ENCODE results near the gene TMED3. TPM values are rescaled to one million over a fixed set of nuclear protein-coding genes. Genes with fewer than 3 reads are reported as not detected.

Gene TMED3
- total RNA-seq, 1 donor from 2014 or later = 102 TPM

DNA sequence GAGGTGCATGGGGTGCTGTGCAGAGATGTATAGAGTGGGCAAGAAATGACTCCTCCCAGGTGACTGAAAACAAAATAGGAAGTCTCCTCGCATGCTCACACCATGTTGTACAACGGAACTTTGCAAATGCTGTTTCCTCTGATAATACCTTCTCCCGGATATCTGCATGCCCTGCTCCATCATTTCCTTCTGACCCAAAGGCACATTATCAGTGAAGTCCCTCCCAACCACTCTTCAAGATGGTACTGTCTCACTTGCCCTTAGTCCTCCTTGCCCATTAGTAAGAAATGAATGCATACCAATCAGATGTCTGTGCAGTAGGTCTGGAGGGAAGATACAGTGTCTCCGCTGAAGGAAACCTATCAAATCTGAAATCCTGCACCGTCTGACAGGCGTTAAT, 12.0 kb downstream of the TMED3 start:
- H3K9me3 Mint-ChIP-seq (ENCODE audit: unreplicated experiment) = no peaks in the 10 kb centered on the region
- H3K4me3 Mint-ChIP-seq (ENCODE audit: unreplicated experiment) = no peak overlapping the region
- TF ChIP-seq, protein P1, sequence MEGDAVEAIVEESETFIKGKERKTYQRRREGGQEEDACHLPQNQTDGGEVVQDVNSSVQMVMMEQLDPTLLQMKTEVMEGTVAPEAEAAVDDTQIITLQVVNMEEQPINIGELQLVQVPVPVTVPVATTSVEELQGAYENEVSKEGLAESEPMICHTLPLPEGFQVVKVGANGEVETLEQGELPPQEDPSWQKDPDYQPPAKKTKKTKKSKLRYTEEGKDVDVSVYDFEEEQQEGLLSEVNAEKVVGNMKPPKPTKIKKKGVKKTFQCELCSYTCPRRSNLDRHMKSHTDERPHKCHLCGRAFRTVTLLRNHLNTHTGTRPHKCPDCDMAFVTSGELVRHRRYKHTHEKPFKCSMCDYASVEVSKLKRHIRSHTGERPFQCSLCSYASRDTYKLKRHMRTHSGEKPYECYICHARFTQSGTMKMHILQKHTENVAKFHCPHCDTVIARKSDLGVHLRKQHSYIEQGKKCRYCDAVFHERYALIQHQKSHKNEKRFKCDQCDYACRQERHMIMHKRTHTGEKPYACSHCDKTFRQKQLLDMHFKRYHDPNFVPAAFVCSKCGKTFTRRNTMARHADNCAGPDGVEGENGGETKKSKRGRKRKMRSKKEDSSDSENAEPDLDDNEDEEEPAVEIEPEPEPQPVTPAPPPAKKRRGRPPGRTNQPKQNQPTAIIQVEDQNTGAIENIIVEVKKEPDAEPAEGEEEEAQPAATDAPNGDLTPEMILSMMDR (IDR thresholded peaks at IDR 0.05) = no peak
- H3K36me3 Mint-ChIP-seq (ENCODE audit: unreplicated experiment) = peaks cover 55% of the 10 kb centered on the region
- DNase-seq (ENCODE audit: extremely low spot score, unreplicated experiment) = no peak
- H3K27me3 Mint-ChIP-seq (ENCODE audit: unreplicated experiment) = no peaks in the 10 kb centered on the region
- peaks cover 7% of the 10 kb centered on the region for H3K4me1 Mint-ChIP-seq (ENCODE audit: unreplicated experiment)
- H3K27ac Mint-ChIP-seq (ENCODE audit: unreplicated experiment) = no peak overlapping the region

DNA sequence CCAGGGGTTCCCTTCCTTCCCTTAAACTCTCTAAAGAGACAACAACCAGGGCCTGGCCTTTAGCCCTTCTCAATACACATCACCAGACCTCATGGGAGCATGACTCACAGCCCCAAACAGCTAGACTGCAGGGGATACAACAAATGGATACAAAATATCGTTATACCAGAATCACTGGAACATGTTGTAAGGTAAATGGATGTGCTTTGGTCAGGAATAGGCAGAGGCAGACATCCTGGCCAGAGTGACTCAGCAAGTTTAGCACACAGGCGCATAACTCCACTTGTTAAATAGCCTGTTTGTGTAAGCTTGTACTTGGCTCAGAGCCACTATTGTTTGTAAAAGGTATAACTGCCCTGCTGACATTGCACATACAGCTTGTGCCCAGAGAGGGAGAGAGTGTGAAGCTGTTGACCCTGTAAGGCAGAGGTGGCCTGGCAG, 18.3 kb downstream of the TMED3 start:
- Mint-ChIP-seq H3K9me3 (ENCODE audit: unreplicated experiment) (no peaks in the 10 kb centered on the region), H3K27me3 (ENCODE audit: unreplicated experiment) (no peaks in the 10 kb centered on the region), H3K36me3 (ENCODE audit: unreplicated experiment) (peaks cover 16% of the 10 kb centered on the region), H3K4me3 (ENCODE audit: unreplicated experiment) (no peak overlapping the region), H3K27ac (ENCODE audit: unreplicated experiment) (peak overlapping the region; percentile 73), H3K4me1 (ENCODE audit: unreplicated experiment) (peaks cover 19% of the 10 kb centered on the region)
- DNase-seq (ENCODE audit: extremely low spot score, unreplicated experiment) = no peak
- TF ChIP-seq, protein P1 (IDR thresholded peaks at IDR 0.05) = no peak

DNA sequence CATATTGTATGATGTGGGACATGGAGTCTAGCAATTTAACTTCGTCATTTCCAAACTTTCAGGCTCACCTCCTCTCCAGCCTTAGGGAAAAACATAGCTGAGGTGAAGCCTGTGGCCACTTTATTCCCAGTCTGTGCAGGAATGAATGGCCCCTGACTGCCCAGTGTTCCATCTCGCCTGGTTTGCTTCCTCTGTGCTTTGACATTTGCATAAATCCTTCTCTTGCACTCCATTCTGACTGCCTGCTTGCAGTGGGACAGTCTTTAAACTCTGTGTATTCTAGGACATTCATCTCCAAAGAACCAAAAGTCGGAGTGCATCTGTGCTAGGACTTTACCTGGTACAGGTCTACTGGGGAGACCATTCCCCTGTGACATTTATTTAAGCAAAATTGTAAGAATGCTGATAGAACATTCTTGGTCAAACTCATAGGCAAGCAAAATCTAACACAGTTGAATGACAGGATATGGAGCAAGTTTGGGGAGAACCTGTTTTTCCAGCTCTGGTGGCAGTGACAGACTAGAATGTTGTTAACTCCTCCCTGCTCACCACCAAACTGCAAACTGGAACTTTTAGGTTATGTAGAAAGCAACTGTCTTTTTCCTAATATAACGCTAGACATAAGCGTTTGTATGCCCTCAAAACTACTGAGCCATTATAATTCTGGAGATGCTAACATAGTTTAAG, 22.1 kb downstream of the TMED3 start:
- H3K27ac Mint-ChIP-seq (ENCODE audit: unreplicated experiment) = no peak overlapping the region
- no peaks in the 10 kb centered on the region for H3K27me3 Mint-ChIP-seq (ENCODE audit: unreplicated experiment)
- H3K36me3 Mint-ChIP-seq (ENCODE audit: unreplicated experiment) = peaks cover 3% of the 10 kb centered on the region
- H3K9me3 Mint-ChIP-seq (ENCODE audit: unreplicated experiment) = no peaks in the 10 kb centered on the region
- peaks cover 12% of the 10 kb centered on the region for H3K4me1 Mint-ChIP-seq (ENCODE audit: unreplicated experiment)
- no peak overlapping the region for H3K4me3 Mint-ChIP-seq (ENCODE audit: unreplicated experiment)
- TF ChIP-seq, protein P1 (IDR thresholded peaks at IDR 0.05) = no peak
- no peak for DNase-seq (ENCODE audit: extremely low spot score, unreplicated experiment)

DNA sequence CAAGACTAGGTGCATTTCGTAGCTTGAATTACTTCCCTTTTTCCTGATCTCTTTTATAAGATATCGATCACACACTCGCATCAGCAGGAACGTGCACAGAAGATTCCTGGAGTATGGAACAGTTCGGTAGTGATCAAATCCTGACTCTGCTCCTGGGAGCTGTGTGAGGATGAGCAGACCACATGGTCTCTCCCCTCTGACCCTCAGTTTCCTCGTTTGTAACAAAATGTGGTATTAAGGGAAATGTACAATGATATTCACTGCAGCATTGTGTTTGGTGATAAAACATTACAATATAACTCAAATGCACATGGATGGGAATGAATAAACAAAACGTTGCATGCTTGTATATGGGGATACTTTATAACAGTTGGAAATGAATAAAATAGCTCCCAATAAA, 26.7 kb downstream of the TMED3 start:
- H3K27ac Mint-ChIP-seq (ENCODE audit: unreplicated experiment) = no peak overlapping the region

DNA sequence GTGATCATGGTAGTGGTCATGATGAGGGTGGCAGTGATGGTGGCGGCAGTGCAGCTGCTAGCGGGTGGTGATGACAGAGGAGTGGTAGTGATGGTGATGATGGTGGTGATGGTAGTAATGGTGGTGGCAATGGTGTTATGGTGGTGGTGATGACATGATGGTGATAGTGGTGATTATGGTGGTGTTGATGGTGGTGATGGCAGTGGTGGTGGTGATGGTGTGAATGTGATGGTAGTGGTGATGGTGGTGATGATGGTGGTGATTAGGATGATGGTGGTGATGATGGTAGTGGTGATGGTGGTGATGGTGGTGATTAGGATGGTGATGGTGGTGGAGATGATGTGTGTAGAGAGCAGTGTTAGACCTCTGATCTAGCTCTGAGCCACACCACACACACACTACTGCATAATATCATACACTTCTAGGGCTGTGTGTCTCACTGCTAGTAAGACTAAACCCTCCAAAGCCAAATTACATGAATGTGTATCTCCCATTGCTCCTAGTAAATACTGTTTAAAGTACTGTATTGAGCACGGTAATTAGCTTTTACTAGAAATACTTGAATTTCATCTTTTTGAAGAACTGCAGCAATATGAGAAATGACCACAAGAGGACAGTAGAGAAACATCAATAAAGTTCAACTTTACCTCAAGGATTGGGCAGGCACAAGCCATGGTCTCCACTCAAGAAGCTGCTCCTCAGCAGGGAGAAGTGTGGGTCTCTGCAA, 28.8 kb downstream of the TMED3 start:
- H3K4me1 Mint-ChIP-seq (ENCODE audit: unreplicated experiment) = no peaks in the 10 kb centered on the region
- H3K27ac Mint-ChIP-seq (ENCODE audit: unreplicated experiment) = no peak overlapping the region
- no peaks in the 10 kb centered on the region for H3K9me3 Mint-ChIP-seq (ENCODE audit: unreplicated experiment)

More for the DNA sequence above, 26.7 kb downstream of the TMED3 start:
- DNase-seq (ENCODE audit: extremely low spot score, unreplicated experiment) = no peak
- H3K4me3 Mint-ChIP-seq (ENCODE audit: unreplicated experiment) = no peak overlapping the region
- peaks cover 4% of the 10 kb centered on the region for H3K36me3 Mint-ChIP-seq (ENCODE audit: unreplicated experiment)
- H3K9me3 Mint-ChIP-seq (ENCODE audit: unreplicated experiment) = no peaks in the 10 kb centered on the region
- no peaks in the 10 kb centered on the region for H3K27me3 Mint-ChIP-seq (ENCODE audit: unreplicated experiment)
- H3K4me1 Mint-ChIP-seq (ENCODE audit: unreplicated experiment) = no peaks in the 10 kb centered on the region
- TF ChIP-seq, protein P1 (IDR thresholded peaks at IDR 0.05) = no peak

More for the DNA sequence above, 28.8 kb downstream of the TMED3 start:
- no peak for DNase-seq (ENCODE audit: extremely low spot score, unreplicated experiment)
- Mint-ChIP-seq H3K36me3 (ENCODE audit: unreplicated experiment) (peaks cover 4% of the 10 kb centered on the region), H3K27me3 (ENCODE audit: unreplicated experiment) (no peaks in the 10 kb centered on the region), H3K4me3 (ENCODE audit: unreplicated experiment) (no peak overlapping the region)
- TF ChIP-seq, protein P1 (IDR thresholded peaks at IDR 0.05) = peak; percentile 72
